HG03378 (cell line): ENCODE results near the gene GRIK1.

Experiments used
- ATAC-seq: cut with Tn5 transposase; IDR thresholded peaks from one replicate; pipeline ENCODE4 v1.9.1; 2021; ENCODE audit warnings: mild to moderate bottlenecking, moderate library complexity; ENCODE audit not compliant: unreplicated experiment

GRIK1 gene

GRCh38 chr21:29920938-29921337 is 18.9 kb downstream of the GRIK1 start:
- ATAC-seq: no peak

- ATAC-seq: no peak
Measured at GRCh38 chr21:29914326-29914725, 25.5 kb downstream of the GRIK1 start.

DNA sequence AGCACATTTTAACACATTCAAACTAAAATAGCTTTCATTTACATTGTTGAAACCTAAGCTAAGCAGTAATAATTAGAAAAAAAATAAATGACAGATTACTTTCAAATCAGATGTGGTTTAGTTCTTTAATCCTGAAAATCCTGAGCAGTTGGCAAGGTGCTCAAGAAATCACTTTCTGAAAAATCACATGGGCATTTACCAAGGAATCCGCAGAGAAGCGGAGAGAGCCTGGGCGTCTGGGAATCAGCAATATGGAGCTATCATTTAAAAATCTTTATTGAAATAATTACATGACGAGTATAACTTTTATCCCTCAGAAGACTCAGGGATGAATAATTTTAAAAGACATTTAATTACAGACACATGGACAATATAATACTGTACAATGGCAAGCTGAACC is 30.2 kb downstream of the GRIK1 start:
- ATAC-seq: no peak

DNA sequence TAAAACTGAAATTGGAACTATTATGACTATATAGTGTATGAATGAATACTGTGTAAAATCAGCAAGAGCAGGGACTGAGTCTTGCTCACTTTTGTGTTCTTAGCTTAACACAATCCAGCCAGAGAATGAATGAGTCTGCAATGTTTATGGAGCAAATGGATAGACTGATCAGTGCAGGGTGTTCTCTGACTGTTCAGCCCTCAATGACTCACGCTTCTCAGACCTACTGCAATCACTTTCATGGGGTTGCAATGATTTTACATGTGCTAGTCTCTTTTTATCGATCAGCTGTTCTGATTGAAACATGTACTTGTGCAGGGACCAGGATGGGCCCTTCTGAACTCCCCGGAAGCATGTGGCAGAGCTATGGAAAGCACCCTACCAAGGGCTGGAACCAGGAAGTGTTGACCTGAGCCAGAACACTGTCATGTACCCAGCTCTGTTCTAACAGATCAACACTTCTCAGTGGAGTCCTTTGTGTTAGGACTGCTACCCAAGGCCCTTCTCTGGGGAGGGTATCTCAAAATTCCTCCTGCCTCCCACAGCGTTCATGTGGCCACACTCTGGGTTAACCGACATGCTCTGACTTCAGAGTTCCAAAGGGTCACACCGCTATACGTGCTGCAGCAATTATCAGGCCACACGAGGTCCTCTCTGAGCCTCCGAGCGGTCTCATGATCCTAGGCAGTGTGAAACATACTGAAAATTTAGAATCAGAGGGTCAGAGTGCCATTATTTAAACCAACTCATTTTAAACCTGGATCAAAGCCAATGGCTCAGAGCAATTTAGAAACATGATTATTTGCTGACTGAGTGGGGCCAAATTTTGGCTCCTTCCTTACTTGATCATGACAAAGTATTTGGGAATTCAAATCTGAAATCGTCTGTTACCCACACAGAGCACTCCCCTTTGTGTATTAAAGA is 35.2 kb downstream of the GRIK1 start:
- no peak for ATAC-seq

DNA sequence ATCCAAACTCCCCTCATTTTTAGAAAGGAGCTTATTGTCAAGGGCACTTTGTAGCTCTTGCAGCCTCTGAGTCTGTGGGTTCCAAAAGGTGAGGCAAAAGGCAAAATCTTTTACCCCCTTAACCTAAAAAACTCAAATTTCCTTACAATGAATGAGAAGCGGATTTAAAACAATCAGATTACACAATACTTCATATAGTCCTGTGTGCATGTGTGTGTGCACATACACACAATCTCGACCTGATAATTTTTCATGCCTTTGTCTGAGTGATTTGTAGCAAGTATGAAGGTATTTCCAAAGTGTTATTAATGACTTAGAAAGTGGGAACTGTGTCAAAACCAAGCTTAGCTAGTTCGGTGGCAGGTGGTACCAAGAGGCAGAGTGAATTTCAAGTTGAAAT is 42.9 kb downstream of the GRIK1 start:
- ATAC-seq: no peak

GRCh38 chr21:29893687-29894086 is 46.1 kb downstream of the GRIK1 start:
- ATAC-seq: no peak

- ATAC-seq: no peak
Measured at GRCh38 chr21:29892379-29892778, 47.4 kb downstream of the GRIK1 start.

DNA sequence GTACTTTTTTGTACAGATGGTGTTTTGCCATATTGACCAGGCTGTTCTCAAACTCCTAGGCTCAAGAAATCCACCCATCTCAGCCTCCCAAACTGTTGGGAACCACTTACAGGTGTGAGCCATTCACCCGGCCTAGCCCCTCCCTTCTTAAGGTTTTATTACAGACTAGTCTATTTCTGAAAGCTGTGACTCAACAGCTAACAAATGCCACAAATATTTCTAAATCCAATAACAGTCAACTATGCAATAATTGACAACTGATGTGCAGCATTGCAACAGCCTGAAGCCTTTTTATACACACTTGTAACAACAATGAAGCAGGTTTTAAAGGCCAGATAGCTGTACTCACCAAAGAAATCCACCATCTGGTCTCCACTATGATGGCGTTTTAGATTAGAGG is 51.4 kb downstream of the GRIK1 start:
- no peak for ATAC-seq

GRCh38 chr21:29887313-29888009 is 52.3 kb downstream of the GRIK1 start:
- no peak for ATAC-seq

DNA sequence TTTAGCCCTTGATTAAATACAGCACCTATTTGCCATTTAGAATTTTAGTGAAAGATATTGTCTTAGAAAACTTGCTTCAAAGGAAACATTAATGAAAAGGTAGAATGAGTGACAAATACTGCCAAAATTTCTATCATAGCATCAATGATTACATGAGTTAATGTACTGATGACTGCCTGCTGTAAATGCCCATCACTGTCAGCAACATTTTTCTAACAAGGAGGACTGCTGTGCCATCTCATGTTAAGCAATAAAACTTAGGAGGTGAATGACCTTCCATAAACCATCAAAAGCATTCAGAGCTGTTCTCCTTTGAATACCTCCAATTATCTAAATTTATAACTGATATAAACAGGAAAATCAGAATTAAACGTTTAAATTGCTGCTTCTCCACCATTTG is 54.3 kb downstream of the GRIK1 start:
- ATAC-seq: no peak

- ATAC-seq: no peak
Measured at GRCh38 chr21:29875873-29876272, 63.9 kb downstream of the GRIK1 start.

DNA sequence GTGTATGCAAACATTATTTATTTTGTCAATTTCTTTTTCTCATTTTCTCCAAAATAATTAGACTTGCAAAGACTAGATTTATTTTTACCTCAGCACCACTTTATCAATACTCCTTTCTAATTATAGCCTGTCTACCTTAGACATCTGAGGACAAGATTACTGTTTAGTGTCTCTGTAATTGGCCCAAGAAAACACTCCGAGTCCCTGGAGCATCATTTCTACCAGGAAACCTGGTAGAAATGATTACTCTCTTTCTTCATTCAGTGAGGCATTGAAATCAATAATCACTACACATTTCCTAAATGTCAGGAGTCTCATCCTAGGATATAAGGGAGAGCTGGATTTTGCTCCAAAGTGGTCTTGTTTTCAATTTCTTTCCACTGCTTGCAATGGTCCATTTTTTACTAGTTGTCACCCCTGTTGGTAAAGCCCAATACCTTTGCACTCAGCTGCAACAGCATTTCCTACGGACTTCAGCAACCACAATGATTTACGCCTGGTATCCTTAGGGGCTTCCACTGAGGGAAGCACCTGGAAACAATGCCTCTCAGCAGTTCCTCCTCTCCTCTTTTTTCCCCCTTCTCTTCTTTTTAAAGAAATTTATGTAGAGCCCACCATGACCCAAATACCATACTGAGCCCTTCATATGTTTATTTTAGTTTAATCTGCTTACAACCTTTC is 64.6 kb downstream of the GRIK1 start:
- no peak for ATAC-seq

DNA sequence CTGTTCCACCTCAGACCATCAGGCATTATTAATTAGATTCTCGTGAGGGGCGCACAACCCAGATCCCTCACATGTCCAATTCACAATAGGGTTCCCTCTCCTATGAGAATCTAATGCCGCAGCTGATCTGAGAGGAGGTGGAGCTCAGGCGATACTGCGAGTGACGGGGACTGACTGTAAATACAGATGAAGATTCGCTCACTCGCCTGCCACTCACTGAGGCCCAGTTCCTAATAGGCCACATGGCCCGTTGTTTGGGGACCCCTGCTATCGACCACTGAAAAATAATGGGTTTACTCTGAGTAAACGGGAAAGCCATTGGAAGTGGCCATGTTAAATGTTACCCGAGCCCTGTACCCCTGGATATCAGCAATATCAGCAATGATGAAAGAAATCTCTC is 65.9 kb downstream of the GRIK1 start:
- ATAC-seq: no peak

DNA sequence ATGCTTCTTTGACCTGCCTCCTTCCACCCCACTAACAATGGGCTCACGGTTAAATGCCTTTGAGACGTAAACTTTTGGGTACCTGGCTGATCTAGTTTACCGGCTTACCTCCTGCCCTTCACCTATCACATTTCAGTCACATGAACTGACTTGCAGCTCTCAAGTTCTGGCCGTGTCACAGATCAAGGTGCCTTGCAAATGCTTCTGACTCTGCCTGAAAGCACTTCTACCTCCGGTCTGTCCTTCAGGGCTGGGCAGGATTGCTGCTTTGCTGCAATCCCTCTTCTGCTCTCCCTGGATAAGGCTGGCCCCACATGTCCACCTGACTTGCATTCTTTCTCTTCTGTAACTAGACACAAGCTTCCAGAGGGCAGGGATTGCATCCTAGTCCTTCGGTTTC is 69.0 kb downstream of the GRIK1 start:
- ATAC-seq: no peak

DNA sequence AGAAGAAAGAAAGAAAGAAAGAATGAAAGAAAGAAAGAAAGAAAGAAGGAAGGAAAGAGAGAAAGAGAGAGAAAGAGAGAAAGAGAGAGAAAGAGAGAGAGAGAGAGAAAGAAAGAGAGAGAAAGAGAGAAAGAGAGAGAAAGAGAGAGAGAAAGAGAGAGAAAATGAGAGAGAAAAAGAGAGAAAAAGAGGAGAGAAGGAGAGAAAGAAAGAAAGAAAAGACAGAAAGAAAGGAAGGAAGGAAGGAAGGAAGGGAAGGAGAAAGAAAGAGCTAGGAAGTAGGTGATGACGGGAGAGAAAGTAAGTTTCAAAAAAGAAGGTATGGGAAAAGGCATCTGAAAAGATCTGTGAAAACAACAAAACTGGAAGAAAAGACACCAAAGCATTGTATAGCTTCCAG is 72.0 kb downstream of the GRIK1 start:
- ATAC-seq: no peak

GRCh38 chr21:29860346-29860745 is 79.5 kb downstream of the GRIK1 start:
- ATAC-seq: no peak

DNA sequence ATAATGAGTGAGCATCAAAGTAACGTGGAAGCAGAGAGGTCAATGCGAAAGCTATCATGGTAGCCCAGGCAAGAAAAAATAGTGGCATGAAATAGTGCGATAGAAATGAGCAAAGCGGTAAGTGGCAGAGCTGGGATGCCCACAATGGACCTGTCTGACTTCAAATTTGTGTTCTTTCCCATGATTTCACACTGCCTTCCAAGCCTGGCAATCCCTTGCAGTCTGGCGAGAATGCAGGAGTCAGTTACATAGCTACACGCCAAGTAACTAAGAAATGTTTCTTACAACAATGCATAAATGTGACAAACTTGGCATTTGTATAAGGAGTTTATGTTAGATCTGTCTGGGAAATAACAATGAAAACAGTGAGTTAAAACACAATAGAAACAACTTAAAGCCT is 82.6 kb downstream of the GRIK1 start:
- ATAC-seq: no peak

GRCh38 chr21:29854795-29855194 is 85.0 kb downstream of the GRIK1 start:
- no peak for ATAC-seq

GRCh38 chr21:29851611-29852010 is 88.2 kb downstream of the GRIK1 start:
- no peak for ATAC-seq

DNA sequence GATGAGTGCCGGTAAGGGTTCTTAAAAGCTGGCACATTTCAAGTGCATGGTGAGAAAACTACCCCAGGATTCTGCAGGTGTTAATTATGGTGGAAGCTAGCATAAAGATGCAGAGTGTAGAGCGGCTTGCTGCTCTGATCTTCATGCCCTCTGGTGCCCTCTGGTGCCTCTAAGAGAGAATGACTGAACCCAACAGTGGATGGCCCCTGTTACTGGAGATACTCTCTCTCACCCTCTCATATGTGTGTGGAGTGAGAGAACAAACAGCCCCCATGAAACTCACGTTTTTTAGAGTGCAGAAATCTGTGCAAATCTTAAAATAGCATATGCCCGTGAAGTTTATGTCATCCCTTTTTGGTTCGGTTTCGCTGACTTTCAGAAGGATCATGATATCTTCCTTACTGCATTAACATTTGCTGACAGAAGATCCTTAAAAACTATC is 90.0 kb downstream of the GRIK1 start:
- ATAC-seq: peak; percentile 99

- ATAC-seq: no peak
Measured at GRCh38 chr21:29843804-29844203, 96.0 kb downstream of the GRIK1 start.

DNA sequence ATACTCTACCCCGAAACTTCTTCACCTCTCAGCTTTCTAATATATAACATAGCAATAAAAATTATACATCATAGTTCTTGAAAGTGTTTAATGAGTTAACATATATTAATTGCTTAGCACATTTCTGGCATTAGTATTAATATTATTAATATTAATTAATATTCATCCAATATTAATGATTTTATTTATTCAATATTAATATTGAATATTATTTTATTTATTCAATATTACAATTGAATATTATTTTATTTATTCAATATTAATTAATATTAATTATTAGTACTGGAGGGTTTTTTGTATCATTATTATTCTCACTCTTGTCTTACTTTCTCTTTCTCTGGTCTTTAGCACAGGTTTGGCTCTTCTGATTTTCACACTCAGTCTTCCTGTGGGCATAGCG is 105.2 kb downstream of the GRIK1 start:
- ATAC-seq: no peak
